NCI-H1930 (cell line): Measurements from ENCODE around the gene KRTAP5-8.
"Not testable (repeated sequence)": the region's sequence is repeated elsewhere in the genome, so short reads cannot be mapped to it uniquely, and the experiment has no call there.

Experiments used
- DNase-seq, 2 experiments: peaks; one replicate each; lab custom pipeline; 2025; lab: John Stamatoyannopoulos, UW

Gene KRTAP5-8

GRCh38 chr11:71537977-71538665, at the start of gene KRTAP5-8:
TSS of gene KRTAP5-8 (plus strand) at chr11:71538025. CDS start at chr11:71538056, 31 bp downstream.
- not testable (repeated sequence) for DNase-seq

GRCh38 chr11:71488681-71489270, 49.0 kb upstream of the KRTAP5-8 start:
- no peak for DNase-seq

GRCh38 chr11:71489311-71490043, 48.3 kb upstream of the KRTAP5-8 start:
- no peak for DNase-seq

GRCh38 chr11:71490044-71490730, 47.6 kb upstream of the KRTAP5-8 start:
- DNase-seq: no peak

GRCh38 chr11:71490731-71491390, 47.0 kb upstream of the KRTAP5-8 start:
- no peak for DNase-seq

- no peak for DNase-seq
Observed at GRCh38 chr11:71491531-71491930, 46.3 kb upstream of the KRTAP5-8 start.

- no peak for DNase-seq
Observed at GRCh38 chr11:71491940-71492339, 45.9 kb upstream of the KRTAP5-8 start.

GRCh38 chr11:71495286-71496230, 42.3 kb upstream of the KRTAP5-8 start:
- DNase-seq: no peak

GRCh38 chr11:71496421-71496820, 41.4 kb upstream of the KRTAP5-8 start:
- no peak for DNase-seq

GRCh38 chr11:71498091-71498490, 39.7 kb upstream of the KRTAP5-8 start:
- DNase-seq: no peak

GRCh38 chr11:71499125-71499524, 38.7 kb upstream of the KRTAP5-8 start:
- DNase-seq: no peak

GRCh38 chr11:71499546-71499945, 38.3 kb upstream of the KRTAP5-8 start:
- DNase-seq: no peak

GRCh38 chr11:71500601-71501021, 37.2 kb upstream of the KRTAP5-8 start:
- no peak for DNase-seq

GRCh38 chr11:71501071-71501985, 36.5 kb upstream of the KRTAP5-8 start:
- no peak for DNase-seq

GRCh38 chr11:71502026-71502425, 35.8 kb upstream of the KRTAP5-8 start:
- no peak for DNase-seq

- DNase-seq: no peak
Observed at GRCh38 chr11:71502871-71503435, 34.9 kb upstream of the KRTAP5-8 start.

GRCh38 chr11:71504531-71504930, 33.3 kb upstream of the KRTAP5-8 start:
- no peak for DNase-seq

GRCh38 chr11:71505001-71505400, 32.8 kb upstream of the KRTAP5-8 start:
- no peak for DNase-seq

- no peak for DNase-seq
Observed at GRCh38 chr11:71505781-71506180, 32.0 kb upstream of the KRTAP5-8 start.
